ENCODE measurements around the gene CDH4.

Gene CDH4

GRCh38 chr20:61874421-61875068 is 622.5 kb downstream of the CDH4 start:
- DNase-seq (ENCODE audit: low read depth, low spot score) = no peak

- no peak for DNase-seq (ENCODE audit: low read depth, low spot score)
Measured at GRCh38 chr20:61875221-61875885, 623.3 kb downstream of the CDH4 start.

- no peak for DNase-seq (ENCODE audit: low read depth, low spot score)
Measured at GRCh38 chr20:61875996-61876395, 623.9 kb downstream of the CDH4 start.

GRCh38 chr20:61876952-61877728 is 625.1 kb downstream of the CDH4 start:
- DNase-seq (ENCODE audit: low read depth, low spot score) = no peak

DNA sequence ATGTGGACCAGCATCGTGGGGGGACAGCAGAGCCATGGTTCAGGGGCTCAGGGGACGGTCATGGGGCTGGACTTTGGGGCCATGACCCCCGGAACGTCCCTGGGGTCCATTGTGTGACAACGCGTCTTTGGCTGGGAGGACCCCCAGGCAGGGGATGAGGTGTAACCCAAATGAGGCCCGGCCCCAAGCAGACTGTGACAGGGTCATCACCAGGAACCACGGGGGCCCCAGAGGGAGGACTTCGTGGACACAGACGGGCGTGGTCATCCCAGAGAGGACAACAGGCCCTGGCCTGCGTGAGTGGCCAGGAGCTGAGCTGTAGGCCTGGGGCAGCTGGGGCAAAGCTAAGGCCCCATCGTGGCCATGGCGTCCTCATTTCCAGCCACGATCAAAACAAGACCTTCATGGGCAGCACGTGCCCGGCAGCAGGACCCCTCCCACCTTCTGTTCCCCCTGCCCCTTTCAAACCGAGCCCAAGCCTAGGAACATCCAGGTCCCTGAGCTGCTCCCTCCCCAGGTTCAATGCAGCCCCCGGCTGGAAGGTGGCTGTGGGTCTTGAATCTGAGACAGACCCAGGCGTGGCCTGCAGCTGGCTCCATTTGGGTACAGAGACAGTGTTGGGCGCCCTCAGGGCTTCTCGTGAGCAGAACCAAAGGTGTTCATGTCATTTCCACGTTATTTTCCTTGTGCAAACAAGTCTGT is 625.9 kb downstream of the CDH4 start:
- no peak for DNase-seq (ENCODE audit: low read depth, low spot score)

DNA sequence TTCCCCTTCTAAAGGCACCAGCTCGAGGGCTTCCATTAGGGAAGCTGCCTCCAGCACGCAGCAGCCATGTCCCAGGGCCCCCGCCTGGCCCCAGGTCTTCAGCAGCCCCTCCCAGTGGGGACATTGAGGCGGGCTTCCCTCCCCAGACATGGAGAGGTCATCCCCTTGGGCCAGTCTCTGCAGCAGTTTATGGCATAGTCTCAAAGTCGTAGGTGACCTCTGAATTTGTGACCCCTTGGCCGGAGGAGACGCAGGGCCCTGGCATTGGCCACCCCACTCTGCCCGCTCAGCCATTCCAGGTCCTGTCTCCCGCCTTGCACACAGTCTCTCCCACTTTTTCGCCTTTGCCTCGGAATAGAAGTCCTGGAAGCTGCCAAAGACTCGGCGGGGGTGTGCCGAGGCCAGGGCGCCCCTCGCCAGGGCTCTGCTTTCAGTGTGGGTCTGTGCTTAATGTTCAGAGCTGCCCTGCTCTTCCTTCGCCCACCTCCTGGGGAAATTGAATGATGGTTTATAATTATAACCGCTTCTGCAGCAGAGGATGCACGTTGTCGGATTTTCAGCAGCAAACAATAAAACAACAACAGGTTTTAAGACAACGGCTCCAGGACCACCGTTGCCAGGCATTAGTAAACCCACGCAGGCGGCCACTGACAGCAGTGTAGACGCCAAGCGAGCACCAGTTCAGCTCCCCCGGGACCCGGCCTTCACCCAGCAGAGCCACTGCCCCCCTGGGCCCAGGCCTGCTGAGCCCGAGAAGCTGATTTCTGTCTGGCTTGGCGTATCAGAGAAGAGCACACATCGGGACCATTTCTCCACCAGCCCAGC is 626.6 kb downstream of the CDH4 start:
- DNase-seq (ENCODE audit: low read depth, low spot score) = no peak

- no peak for DNase-seq (ENCODE audit: low read depth, low spot score)
Measured at GRCh38 chr20:61879303-61879620, 627.2 kb downstream of the CDH4 start.

DNA sequence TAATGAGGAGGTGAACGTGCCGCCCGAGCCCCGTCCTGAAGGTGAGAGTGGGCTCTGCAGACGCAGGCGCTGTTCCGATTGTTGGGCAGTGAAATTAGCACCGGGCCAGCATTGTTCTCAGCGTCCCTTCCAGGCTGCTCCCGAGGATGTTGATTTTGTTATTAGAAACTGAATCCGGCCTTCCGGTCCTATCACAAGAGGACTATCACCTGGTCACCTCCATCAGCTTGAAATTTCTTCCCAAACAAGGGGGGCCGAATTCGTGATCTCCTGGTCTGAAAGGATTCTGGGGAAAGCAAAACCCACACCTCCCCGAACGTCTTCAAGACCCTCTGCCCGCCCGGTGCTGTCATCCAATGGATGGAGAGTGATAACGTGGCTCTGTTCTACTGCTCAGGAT is 627.6 kb downstream of the CDH4 start:
- DNase-seq (ENCODE audit: low read depth, low spot score) = no peak

GRCh38 chr20:61880706-61881105 is 628.6 kb downstream of the CDH4 start:
- no peak for DNase-seq (ENCODE audit: low read depth, low spot score)

GRCh38 chr20:61881416-61881815 is 629.4 kb downstream of the CDH4 start:
- DNase-seq (ENCODE audit: low read depth, low spot score) = no peak

DNA sequence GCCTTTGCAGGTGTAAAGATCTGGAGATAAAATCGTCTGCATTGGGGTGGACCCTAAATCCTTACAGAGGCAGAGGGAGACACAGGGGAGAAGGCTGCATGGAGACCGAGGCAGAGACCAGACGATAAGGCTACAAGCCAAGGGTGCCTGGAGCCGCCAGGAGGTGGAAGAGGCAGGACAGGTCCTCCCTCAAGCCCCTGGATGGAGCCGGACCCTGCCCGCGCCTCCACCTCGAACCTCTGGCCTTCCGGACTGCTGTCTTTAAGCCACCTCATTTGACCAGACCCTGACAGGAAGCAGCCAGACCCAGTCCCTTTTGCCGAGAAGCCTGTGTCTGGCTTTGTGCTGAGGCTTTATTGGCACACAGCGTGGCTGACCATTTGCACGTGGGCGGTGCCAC is 629.8 kb downstream of the CDH4 start:
- no peak for DNase-seq (ENCODE audit: low read depth, low spot score)

- DNase-seq (ENCODE audit: low read depth, low spot score) = no peak
Measured at GRCh38 chr20:61882716-61883615, 630.9 kb downstream of the CDH4 start.

DNA sequence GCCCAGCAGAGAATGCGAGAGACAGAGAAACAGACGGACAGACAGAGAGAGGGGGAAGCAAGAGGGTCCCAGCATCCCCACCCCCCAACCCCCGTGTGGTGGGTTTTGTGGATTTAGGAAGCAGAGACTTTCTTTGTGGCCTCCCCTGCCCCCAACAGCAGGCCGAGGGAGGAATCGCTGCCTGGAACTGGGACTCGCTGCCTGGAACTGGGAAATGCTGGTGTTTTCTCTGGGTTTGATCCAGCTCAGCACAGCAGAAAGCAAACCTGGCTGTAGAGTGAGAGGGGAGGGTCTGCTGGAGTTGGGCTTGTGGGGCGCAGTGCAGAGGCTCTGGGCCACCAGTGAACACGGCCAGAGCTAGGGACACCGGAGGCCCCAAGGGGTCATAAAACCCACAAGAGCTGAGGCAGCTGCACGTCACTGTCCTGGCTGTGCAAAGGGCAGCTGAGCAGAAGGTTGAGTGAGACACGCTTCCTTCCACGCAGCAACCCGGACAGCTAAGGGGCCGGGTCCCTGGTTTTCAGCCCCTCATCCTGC is 631.9 kb downstream of the CDH4 start:
- DNase-seq (ENCODE audit: low read depth, low spot score) = no peak

DNA sequence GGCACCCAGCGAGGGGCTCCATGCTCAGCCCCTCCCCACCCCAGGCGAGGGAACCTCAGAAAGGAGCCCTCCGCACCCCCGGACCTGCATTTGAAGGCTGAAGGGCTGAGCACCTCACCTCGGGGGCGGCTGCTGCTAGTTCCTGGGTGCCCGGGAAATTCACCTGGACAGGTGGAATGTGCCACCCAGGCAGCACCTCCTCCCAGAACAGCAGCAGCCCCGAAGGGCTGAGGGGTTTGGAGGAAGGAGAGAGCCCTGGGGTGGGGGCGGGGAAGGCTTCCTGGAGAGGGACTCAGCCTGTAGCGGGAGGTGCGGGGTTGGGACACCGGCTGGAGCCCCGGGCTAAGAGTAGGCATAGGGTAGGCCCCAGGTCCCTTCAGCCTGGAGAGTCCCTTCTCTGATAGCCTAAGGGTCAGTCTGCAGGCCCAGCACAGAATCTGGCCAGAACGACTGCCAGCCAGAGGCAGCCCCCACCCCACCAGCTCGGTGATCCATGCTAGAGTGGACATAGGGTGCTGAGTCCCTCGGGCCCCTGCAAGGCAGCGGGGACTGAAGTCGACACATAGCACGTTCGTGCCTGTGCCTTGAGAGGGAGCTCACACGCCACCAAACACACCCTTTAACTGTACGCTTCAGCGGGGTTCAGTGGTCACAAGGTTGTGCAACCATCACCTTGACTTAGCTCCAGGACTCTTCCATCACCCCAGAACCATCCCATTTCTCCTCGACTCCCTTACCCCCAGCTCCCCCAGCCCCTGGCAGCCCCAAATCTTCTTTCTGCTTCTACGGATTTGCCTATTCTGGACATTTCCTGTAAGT is 632.7 kb downstream of the CDH4 start:
- no peak for DNase-seq (ENCODE audit: low read depth, low spot score)

GRCh38 chr20:61885759-61886715 is 634.0 kb downstream of the CDH4 start:
- DNase-seq (ENCODE audit: low read depth, low spot score) = no peak

DNA sequence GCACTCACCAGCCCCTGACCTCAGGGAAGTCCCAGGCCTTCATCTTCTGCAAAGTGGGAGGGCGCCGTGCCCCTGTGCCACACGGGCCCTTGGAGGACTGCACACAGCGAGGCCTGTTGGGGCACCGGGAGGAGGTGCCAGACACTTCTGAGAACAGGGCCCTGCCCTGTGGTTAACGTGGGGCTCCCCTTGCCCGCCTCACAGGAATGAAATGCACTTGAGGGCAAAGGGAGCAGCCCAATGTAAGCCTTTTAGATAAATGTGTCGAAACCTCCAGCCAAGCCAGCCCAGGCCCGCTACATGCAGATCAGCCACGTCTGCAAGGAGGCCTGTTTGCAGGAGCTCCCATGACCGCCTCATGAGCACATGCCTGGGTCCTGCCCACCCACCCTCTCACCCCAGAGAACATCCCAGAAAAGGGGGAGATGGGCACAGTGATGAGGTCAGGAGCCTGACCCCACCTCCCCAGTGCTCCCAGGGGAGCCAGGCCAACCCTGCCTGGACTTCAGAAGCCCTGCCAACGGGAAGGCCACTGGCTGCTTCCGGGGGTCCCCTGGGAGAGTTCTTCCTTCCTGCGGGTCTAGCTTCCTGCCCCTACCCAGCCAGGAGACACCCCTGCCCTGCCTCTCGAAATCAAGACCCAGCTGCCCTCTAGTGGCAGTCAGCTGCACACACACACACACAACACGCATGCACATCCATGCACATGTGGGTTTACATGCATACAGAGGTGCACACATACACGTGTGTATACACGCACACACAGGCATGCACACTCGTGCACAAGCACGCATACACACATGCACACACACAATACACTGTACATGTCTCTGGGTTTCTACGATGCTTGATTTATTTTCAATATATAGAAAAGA is 634.9 kb downstream of the CDH4 start:
- DNase-seq (ENCODE audit: low read depth, low spot score) = no peak

GRCh38 chr20:61887596-61888093 is 635.6 kb downstream of the CDH4 start:
- no peak for DNase-seq (ENCODE audit: low read depth, low spot score)
